OCI-LY3 (cell line): ENCODE data around the gene COL12A1.
"Not testable (repeated sequence)": the region's sequence is repeated elsewhere in the genome, so short reads cannot be mapped to it uniquely, and the experiment has no call there.

ENCODE experiments used
- H2AFZ ChIP-seq: fragments of 200-600, 300-600 bp; shearing (Covaris generic); 2 replicates; pipeline ENCODE4 v1.6.0; 2014; ENCODE audit warnings: antibody characterized with exemption, low read depth, low read length
- H3K27ac ChIP-seq: fragments of 200-600, 300-600 bp; sonication (generic); 2 replicates; pipeline ENCODE4 v1.5.1; 2014; ENCODE audit warnings: mild to moderate bottlenecking, low read length, moderate library complexity, mixed read lengths
- H3K27me3 ChIP-seq: fragments of 200-600, 300-600 bp; sonication (generic); 2 replicates; pipeline ENCODE4 v1.6.1; 2014; ENCODE audit warnings: low read depth, low read length, mixed read lengths
- H3K36me3 ChIP-seq: fragments of 200-600, 300-600 bp; sonication (generic); replicated peaks from 2 replicates; pipeline ENCODE3; 2014; ENCODE audit warnings: low read depth, low read length, mixed read lengths
- H3K4me1 ChIP-seq: fragments of 300-600, 200-600 bp; sonication (generic); 2 replicates; pipeline ENCODE4 v1.6.1; 2014; ENCODE audit warnings: low read length, mixed read lengths
- H3K4me2 ChIP-seq: fragments of 200-600, 300-600 bp; sonication (generic); 2 replicates; pipeline ENCODE4 v1.6.1; 2014; ENCODE audit warnings: low read length, mixed read lengths
- H3K4me3 ChIP-seq: fragments of 300-600, 200-600 bp; sonication (generic); 2 replicates; pipeline ENCODE4 v1.5.1; 2014; ENCODE audit warnings: antibody characterized with exemption, mild to moderate bottlenecking, low read length, moderate library complexity
- H3K79me2 ChIP-seq: fragments of 300-600, 200-600 bp; shearing (Covaris generic); 2 replicates; pipeline ENCODE4 v1.6.1; 2014; ENCODE audit warnings: mild to moderate bottlenecking, low read length, mixed read lengths
- H3K9ac ChIP-seq: fragments of 300-600, 200-600 bp; shearing (Covaris generic); 2 replicates; pipeline ENCODE4 v1.6.0; 2014; ENCODE audit warnings: mild to moderate bottlenecking, low read length, moderate library complexity
- H3K9me3 ChIP-seq: fragments of 200-600, 300-600 bp; shearing (Covaris generic); 2 replicates; pipeline ENCODE4 v1.6.1; 2014; ENCODE audit warnings: low read length, mixed read lengths; ENCODE audit not compliant: insufficient read depth
- H4K20me1 ChIP-seq: fragments of 200-600, 300-600 bp; sonication (generic); 2 replicates; pipeline ENCODE4 v1.6.1; 2016; ENCODE audit warnings: low read length, mixed read lengths; ENCODE audit not compliant: insufficient read depth
- EZH2phosphoT487 ChIP-seq: fragments of 200-600 bp; shearing (Covaris generic); IDR thresholded peaks from 2 replicates; pipeline ENCODE4 v1.6.1; 2018; ENCODE audit warnings: antibody characterized with exemption, mixed run types, low read depth
- TF ChIP-seq, protein P1 (sequence below): fragments of 200-600, 300-600 bp; sonication (generic); IDR thresholded peaks from 2 replicates; pipeline ENCODE4 v1.5.1; 2014; ENCODE audit warnings: antibody characterized with exemption, low read length, low read depth

COL12A1 gene

DNA sequence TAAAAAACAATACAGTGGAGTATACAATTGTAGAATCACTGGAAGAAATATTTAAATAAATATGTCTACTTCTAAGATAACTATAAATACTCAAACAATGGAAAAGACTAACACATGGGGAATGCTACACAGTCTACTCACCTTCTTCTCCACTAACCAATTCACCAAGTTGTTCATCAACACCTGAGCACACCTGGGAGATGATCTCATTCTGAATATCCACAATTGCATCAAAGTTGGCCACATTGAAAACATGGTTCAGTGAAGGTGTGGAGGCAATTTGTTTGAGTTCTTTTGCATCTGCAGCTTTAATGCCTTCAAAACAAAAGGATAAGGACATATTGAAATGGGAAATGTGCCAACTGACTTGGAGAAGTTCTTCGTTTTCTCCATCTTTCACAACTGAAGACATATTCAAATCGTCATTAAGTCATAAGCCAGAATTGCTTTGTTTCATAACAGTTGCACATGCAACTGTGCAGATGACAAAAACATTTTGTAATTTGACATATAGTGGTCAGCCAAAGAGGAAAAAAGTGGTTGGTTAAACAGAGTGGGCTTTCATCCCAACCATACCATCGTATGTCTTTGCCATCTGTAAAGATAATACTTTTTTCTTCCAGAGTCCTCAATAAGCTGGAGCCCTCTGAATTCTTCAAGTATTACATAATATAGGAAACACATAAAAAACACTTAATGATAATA, 17.5 kb downstream of the COL12A1 start:
- no peak overlapping the region for H3K4me2 ChIP-seq
- no peaks in the 10 kb centered on the region for H3K36me3 ChIP-seq
- H3K27ac ChIP-seq: no peak overlapping the region
- no peaks in the 10 kb centered on the region for H3K4me1 ChIP-seq
- H3K4me3 ChIP-seq: no peak overlapping the region
- H3K9me3 ChIP-seq: no peaks in the 10 kb centered on the region
- H3K9ac ChIP-seq: no peak overlapping the region
- H2AFZ ChIP-seq: no peak overlapping the region
- TF ChIP-seq EZH2phosphoT487: no peak
- TF ChIP-seq, protein P1, sequence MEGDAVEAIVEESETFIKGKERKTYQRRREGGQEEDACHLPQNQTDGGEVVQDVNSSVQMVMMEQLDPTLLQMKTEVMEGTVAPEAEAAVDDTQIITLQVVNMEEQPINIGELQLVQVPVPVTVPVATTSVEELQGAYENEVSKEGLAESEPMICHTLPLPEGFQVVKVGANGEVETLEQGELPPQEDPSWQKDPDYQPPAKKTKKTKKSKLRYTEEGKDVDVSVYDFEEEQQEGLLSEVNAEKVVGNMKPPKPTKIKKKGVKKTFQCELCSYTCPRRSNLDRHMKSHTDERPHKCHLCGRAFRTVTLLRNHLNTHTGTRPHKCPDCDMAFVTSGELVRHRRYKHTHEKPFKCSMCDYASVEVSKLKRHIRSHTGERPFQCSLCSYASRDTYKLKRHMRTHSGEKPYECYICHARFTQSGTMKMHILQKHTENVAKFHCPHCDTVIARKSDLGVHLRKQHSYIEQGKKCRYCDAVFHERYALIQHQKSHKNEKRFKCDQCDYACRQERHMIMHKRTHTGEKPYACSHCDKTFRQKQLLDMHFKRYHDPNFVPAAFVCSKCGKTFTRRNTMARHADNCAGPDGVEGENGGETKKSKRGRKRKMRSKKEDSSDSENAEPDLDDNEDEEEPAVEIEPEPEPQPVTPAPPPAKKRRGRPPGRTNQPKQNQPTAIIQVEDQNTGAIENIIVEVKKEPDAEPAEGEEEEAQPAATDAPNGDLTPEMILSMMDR: no peak
- no peaks in the 10 kb centered on the region for H4K20me1 ChIP-seq
- H3K79me2 ChIP-seq: no peaks in the 10 kb centered on the region
- no peaks in the 10 kb centered on the region for H3K27me3 ChIP-seq

DNA sequence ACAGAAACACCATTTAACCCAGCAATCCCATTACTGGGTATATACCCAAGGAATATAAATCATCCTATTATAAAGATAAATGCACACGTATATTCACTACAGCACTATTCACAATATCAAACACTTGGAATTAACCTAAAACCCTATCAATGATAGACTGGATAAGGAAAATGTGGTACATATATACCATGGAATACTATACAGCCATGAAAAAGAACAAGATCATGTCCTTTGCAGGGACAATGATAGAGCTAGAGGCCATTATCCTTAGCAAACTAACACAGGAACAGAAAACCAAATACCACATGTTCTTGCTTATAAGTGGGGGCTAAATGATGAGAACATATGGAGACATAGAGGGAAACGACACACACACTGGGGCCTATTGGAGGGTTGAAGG, 19.3 kb downstream of the COL12A1 start:
- not testable (repeated sequence) for H4K20me1 ChIP-seq, H3K9ac ChIP-seq, H3K27me3 ChIP-seq, H3K4me3 ChIP-seq, H3K4me1 ChIP-seq, H3K79me2 ChIP-seq, H3K36me3 ChIP-seq, H3K27ac ChIP-seq, H3K9me3 ChIP-seq, H2AFZ ChIP-seq, H3K4me2 ChIP-seq

DNA sequence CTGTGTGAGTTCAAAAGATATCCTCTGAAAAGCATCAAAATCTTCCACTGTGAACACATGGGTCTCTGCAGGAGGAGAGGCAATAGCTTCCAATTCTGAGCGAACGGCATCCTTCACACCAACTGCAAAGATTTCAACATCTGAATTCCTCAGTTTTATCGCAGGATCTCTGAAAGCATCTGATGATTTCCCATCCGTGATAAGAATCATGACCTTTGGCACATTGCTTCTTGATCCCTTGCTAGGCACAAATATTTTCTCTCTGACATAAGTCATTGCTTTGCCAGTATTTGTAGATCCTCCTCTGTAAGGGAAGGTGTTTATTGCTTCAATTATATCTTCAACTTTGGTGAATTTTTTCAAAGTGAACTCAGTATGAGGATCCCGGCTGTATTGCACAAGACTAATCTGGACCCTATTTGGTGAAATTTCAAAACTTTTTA, 22.7 kb downstream of the COL12A1 start:
- no peaks in the 10 kb centered on the region for H3K79me2 ChIP-seq
- no peak overlapping the region for H2AFZ ChIP-seq
- H3K4me3 ChIP-seq: no peak overlapping the region
- no peaks in the 10 kb centered on the region for H3K9me3 ChIP-seq
- H4K20me1 ChIP-seq: no peaks in the 10 kb centered on the region
- peaks cover 10% of the 10 kb centered on the region for H3K4me1 ChIP-seq
- H3K4me2 ChIP-seq: no peak overlapping the region
- H3K27ac ChIP-seq: no peak overlapping the region
- no peaks in the 10 kb centered on the region for H3K27me3 ChIP-seq
- H3K36me3 ChIP-seq: no peaks in the 10 kb centered on the region
- H3K9ac ChIP-seq: no peak overlapping the region
- TF ChIP-seq EZH2phosphoT487: no peak

DNA sequence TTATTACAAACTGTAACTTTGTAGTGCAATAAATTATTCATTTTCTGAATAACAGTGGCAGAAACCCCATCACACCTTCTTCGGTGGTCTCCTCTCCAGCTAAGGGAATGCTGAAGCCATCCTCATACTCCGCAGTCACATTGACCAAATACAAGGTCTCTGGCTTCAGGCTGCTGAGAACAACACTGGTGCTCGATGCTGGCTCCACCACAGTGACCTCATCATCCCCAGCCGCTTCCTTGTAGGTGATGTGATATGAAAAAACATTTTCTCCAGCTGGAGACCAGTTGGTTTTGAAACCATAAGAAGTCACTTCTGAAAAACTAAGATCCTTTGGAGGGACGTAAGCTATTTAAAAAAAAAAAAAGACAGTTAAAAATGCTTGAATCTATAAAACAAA, 25.0 kb downstream of the COL12A1 start:
- H3K4me1 ChIP-seq: peaks cover 22% of the 10 kb centered on the region
- no peaks in the 10 kb centered on the region for H3K36me3 ChIP-seq
- H3K9ac ChIP-seq: no peak overlapping the region
- H3K27ac ChIP-seq: no peak overlapping the region
- H2AFZ ChIP-seq: no peak overlapping the region
- H3K4me3 ChIP-seq: no peak overlapping the region
- H3K4me2 ChIP-seq: no peak overlapping the region
- TF ChIP-seq, protein P1: no peak
- no peak for TF ChIP-seq EZH2phosphoT487
- no peaks in the 10 kb centered on the region for H3K79me2 ChIP-seq
- H4K20me1 ChIP-seq: no peaks in the 10 kb centered on the region
- H3K27me3 ChIP-seq: no peaks in the 10 kb centered on the region
- no peaks in the 10 kb centered on the region for H3K9me3 ChIP-seq

DNA sequence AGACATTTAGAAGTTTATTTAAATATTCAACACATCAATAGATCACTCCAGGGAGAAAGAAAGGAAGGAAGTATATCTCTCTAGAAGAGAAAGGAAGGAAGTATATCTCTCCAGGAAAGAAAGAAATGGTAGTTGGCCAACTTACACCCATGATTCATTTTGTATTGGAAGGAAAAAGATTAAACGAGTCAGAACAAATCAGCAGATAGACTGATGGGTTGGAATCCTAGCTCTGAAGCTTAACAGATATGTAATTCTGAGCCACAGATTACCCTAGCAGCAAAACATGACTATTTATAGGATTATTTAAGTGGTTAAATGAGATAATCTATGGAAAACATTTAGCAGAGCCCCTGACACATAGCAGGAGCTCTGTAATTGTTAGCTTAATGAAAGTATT, 27.1 kb downstream of the COL12A1 start:
- H3K9me3 ChIP-seq: no peaks in the 10 kb centered on the region
- H4K20me1 ChIP-seq: no peaks in the 10 kb centered on the region
- TF ChIP-seq, protein P1: no peak
- TF ChIP-seq EZH2phosphoT487: no peak
- no peaks in the 10 kb centered on the region for H3K27me3 ChIP-seq
- no peaks in the 10 kb centered on the region for H3K79me2 ChIP-seq
- H3K4me1 ChIP-seq: peaks cover 23% of the 10 kb centered on the region
- no peak overlapping the region for H3K27ac ChIP-seq
- no peaks in the 10 kb centered on the region for H3K36me3 ChIP-seq
- H2AFZ ChIP-seq: no peak overlapping the region
- H3K4me2 ChIP-seq: no peak overlapping the region
- no peak overlapping the region for H3K4me3 ChIP-seq
- H3K9ac ChIP-seq: no peak overlapping the region
